Right ventricle myocardium superior (tissue), 1 donor: Measurements from ENCODE around the gene TENT5D. TPM values are rescaled to one million over a fixed set of nuclear protein-coding genes. Genes with fewer than 3 reads are reported as not detected.
A peak's percentile ranks its signal among the peaks of the same experiment; 100 is the strongest.
"Not testable (repeated sequence)": the region's sequence is repeated elsewhere in the genome, so short reads cannot be mapped to it uniquely, and the experiment has no call there.

ENCODE experiments used
- ATAC-seq: fragments of 200-7000 bp; cut with Tn5 transposase; one replicate; pipeline ENCODE4 v1.9.1; 2020; ENCODE audit warnings: mild to moderate bottlenecking; ENCODE audit not compliant: poor library complexity
- DNase-seq: peaks from one replicate; pipeline ENCODE4 v3.0.0-alpha.2; 2020
- intact Hi-C: fragments of 100-400 bp; cut with DNase I; formaldehyde crosslinking; loops from one replicate; pipeline ENCODE4 v1.11.2; 2022
- long read RNA-seq: library from polyadenylated mRNA; unstranded; transcript quantifications from one replicate; pipeline ENCODE4 v2.0.0, GENCODE V29; 2021
- total RNA-seq: library from RNA; stranded (reverse); fragmentation: NEBNext Ultra II Directional; extraction: Animal tissue kit (Norgen Biotek cat#: 25700); gene quantifications from one replicate; pipeline ENCODE4 v1.2.1, GENCODE V29; 2021
- donor health status: DM: no; HTN: yes; CAD: no; lungs with severe emphysema.

The TENT5D gene
- not detected for total RNA-seq
- long read RNA-seq, result 0 reads

- DNase-seq (no peak), ATAC-seq (no peak)
- intact Hi-C loops, result no loop called here
Measured at GRCh38 chrX:80420147-80420546, at the start of gene TENT5D. TSS of gene TENT5D (plus strand) at chrX:80420447. CDS start at chrX:80442540, 22,093 bp downstream.

GRCh38 chrX:80385651-80386050 lies 34.6 kb upstream of the TENT5D start:
- DNase-seq, ATAC-seq, intact Hi-C loops: not testable (repeated sequence)

GRCh38 chrX:80388206-80388605 lies 32.0 kb upstream of the TENT5D start:
- DNase-seq (no peak), ATAC-seq (no peak)
- intact Hi-C loops, result no loop called here

- intact Hi-C loops, result no loop called here
- ATAC-seq (no peak), DNase-seq (no peak)
Measured at GRCh38 chrX:80412042-80412441, 8.2 kb upstream of the TENT5D start.

- intact Hi-C loops, result no loop called here
- ATAC-seq (no peak), DNase-seq (no peak)
Measured at GRCh38 chrX:80423000-80423399, 2.8 kb downstream of the TENT5D start.

- intact Hi-C loops, result no loop called here
- DNase-seq (no peak), ATAC-seq (no peak)
Measured at GRCh38 chrX:80423744-80424143, 3.5 kb downstream of the TENT5D start.

GRCh38 chrX:80430826-80431504 lies 10.7 kb downstream of the TENT5D start:
- ATAC-seq (no peak), DNase-seq (no peak)
- intact Hi-C loops, result no loop called here

GRCh38 chrX:80431505-80431832 lies 11.2 kb downstream of the TENT5D start:
- intact Hi-C loops, result no loop called here
- no peak for ATAC-seq
- no peak for DNase-seq

- DNase-seq, result no peak
- ATAC-seq, result no peak
- intact Hi-C loops, result no loop called here
Measured at GRCh38 chrX:80432441-80432840, 12.2 kb downstream of the TENT5D start.

GRCh38 chrX:80432863-80433262 lies 12.6 kb downstream of the TENT5D start:
- intact Hi-C loops, result no loop called here
- DNase-seq (peak; percentile 26), ATAC-seq (no peak)

- ATAC-seq, intact Hi-C loops, DNase-seq: not testable (repeated sequence)
Measured at GRCh38 chrX:80468166-80468565, 47.9 kb downstream of the TENT5D start.

- DNase-seq, result no peak
- intact Hi-C loops, result no loop called here
- no peak for ATAC-seq
Measured at GRCh38 chrX:80471582-80471981, 51.3 kb downstream of the TENT5D start.

GRCh38 chrX:80485543-80485942 lies 65.3 kb downstream of the TENT5D start:
- ATAC-seq, result no peak
- DNase-seq, result no peak
- intact Hi-C loops, result no loop called here

- ATAC-seq, result peak; percentile 29
- DNase-seq, result no peak
- intact Hi-C loops, result no loop called here
Measured at GRCh38 chrX:80486299-80486698, 66.1 kb downstream of the TENT5D start.

- intact Hi-C loops, result no loop called here
- DNase-seq, result no peak
- ATAC-seq, result no peak
Measured at GRCh38 chrX:80489166-80489565, 68.9 kb downstream of the TENT5D start.
